Smooth muscle cell (in vitro differentiated cells): ENCODE results near the gene NPAS2. TPM values are rescaled to one million over a fixed set of nuclear protein-coding genes. Genes with fewer than 3 reads are reported as not detected.

Source experiments
- DNase-seq: peaks from one replicate; lab custom pipeline; 2025; ENCODE audit not compliant: unreplicated experiment; lab: John Stamatoyannopoulos, UW
- H2AFZ ChIP-seq: fragments of 200-600 bp; sonication (generic); 2 replicates; pipeline ENCODE4 v1.6.0; 2016; ENCODE audit warnings: antibody characterized with exemption, low read depth, mild to moderate bottlenecking
- H3F3A ChIP-seq: fragments of 200-600 bp; sonication (generic); 2 replicates; pipeline ENCODE4 v1.6.0; 2017; ENCODE audit warnings: antibody characterized with exemption, low read depth
- H3K27ac ChIP-seq: fragments of 200-600 bp; sonication (generic); 2 replicates; pipeline ENCODE4 v1.5.1; 2016; ENCODE audit warnings: low read depth, mild to moderate bottlenecking
- H3K27me3 ChIP-seq: fragments of 200-600 bp; sonication (generic); 2 replicates; pipeline ENCODE4 v1.6.1; 2016; ENCODE audit warnings: low read depth, mild to moderate bottlenecking
- H3K36me3 ChIP-seq: fragments of 200-600 bp; sonication (generic); 2 replicates; pipeline ENCODE4 v1.5.1; 2016; ENCODE audit warnings: low read depth
- H3K4me1 ChIP-seq: fragments of 200-600 bp; sonication (generic); 2 replicates; pipeline ENCODE4 v1.5.1; 2016; ENCODE audit warnings: low read depth
- H3K4me2 ChIP-seq: fragments of 200-600 bp; sonication (generic); 2 replicates; pipeline ENCODE4 v1.6.0; 2016; ENCODE audit warnings: mild to moderate bottlenecking
- H3K4me3 ChIP-seq: fragments of 200-600 bp; sonication (generic); 2 replicates; pipeline ENCODE4 v1.5.1; 2016; ENCODE audit warnings: mild to moderate bottlenecking
- H3K79me2 ChIP-seq: fragments of 200-600 bp; sonication (generic); 2 replicates; pipeline ENCODE4 v1.6.0; 2016; ENCODE audit warnings: low read depth, mild to moderate bottlenecking
- H3K9ac ChIP-seq: fragments of 200-600 bp; sonication (generic); 2 replicates; pipeline ENCODE4 v1.6.0; 2016; ENCODE audit warnings: low read depth
- H3K9me3 ChIP-seq: fragments of 200-600 bp; sonication (generic); replicated peaks from 2 replicates; pipeline ENCODE4 v1.5.1; 2016; ENCODE audit warnings: low read depth
- H4K20me1 ChIP-seq: fragments of 200-600 bp; sonication (generic); 2 replicates; pipeline ENCODE4 v1.6.0; 2016; ENCODE audit warnings: low read depth
- CTCF ChIP-seq: fragments of 200-600 bp; sonication (generic); IDR thresholded peaks from 2 replicates; pipeline ENCODE4 v1.5.1; 2017; ENCODE audit warnings: borderline replicate concordance, mild to moderate bottlenecking, antibody characterized with exemption; ENCODE audit not compliant: insufficient read depth, poor library complexity, severe bottlenecking
- WGBS: methylation state at CpG from one replicate; pipeline ENCODE4 v1.1.7; 2016; ENCODE audit warnings: low lambda C conversion rate; 5-methylcytosine and 5-hydroxymethylcytosine counted together
- polyA plus RNA-seq: library from polyadenylated mRNA; unstranded; fragments of >200 nt; fragmentation: Nextera tagmentation; extraction: Ambion mirVana; gene quantifications from 2 replicates; pipeline ENCODE4 v1.2.1, GENCODE V29; 2016
- total RNA-seq: library from RNA; depleted of rRNA; stranded (reverse); fragments of >200 nt; gene quantifications from 2 replicates; pipeline ENCODE4 v1.2.3, GENCODE V29; 2014

The NPAS2 gene
- total and polyA plus RNA-seq, 2 experiments from 2014 or later = 20.2 to 20.7 TPM

- H3K36me3 ChIP-seq = peaks cover 12% of the 10 kb centered on the region
- H3K79me2 ChIP-seq = peaks cover 48% of the 10 kb centered on the region
Observed at GRCh38 chr2:101003278-101003775, 183.4 kb downstream of the NPAS2 start.

GRCh38 chr2:101004620-101005325 is 184.8 kb downstream of the NPAS2 start:
- Histone ChIP-seq H3F3A (peaks cover 40% of the 10 kb centered on the region), H3K36me3 (peaks cover 12% of the 10 kb centered on the region), H4K20me1 (peaks cover 72% of the 10 kb centered on the region), H2AFZ (no peak overlapping the region), H3K9ac (no peak overlapping the region), H3K4me3 (no peak overlapping the region), H3K27me3 (no peaks in the 10 kb centered on the region), H3K79me2 (peaks cover 52% of the 10 kb centered on the region), H3K27ac (peak overlapping the region; percentile 91), H3K4me2 (peak overlapping the region; percentile 96), H3K4me1 (peaks cover 15% of the 10 kb centered on the region), H3K9me3 (no peaks in the 10 kb centered on the region)
- no peak for TF ChIP-seq CTCF
- no peak for DNase-seq
- 91% methylated on average over 12 of the region's 12 CpGs for WGBS

More at GRCh38 chr2:101003278-101003775, 183.4 kb downstream of the NPAS2 start:
- H2AFZ ChIP-seq = no peak overlapping the region
- peak overlapping the region; percentile 96 for H3K4me2 ChIP-seq
- H3K4me3 ChIP-seq = peak overlapping the region; percentile 92
- TF ChIP-seq CTCF = no peak
- DNase-seq = no peak
- peaks cover 15% of the 10 kb centered on the region for H3K4me1 ChIP-seq
- H3K9me3 ChIP-seq = no peaks in the 10 kb centered on the region
- peak overlapping the region; percentile 94 for H3K9ac ChIP-seq
- peaks cover 59% of the 10 kb centered on the region for H4K20me1 ChIP-seq
- WGBS = 7% methylated on average over 12 of the region's 12 CpGs
- peak overlapping the region; percentile 91 for H3K27ac ChIP-seq
- H3F3A ChIP-seq = peaks cover 34% of the 10 kb centered on the region
- no peaks in the 10 kb centered on the region for H3K27me3 ChIP-seq

GRCh38 chr2:101006065-101006715 is 186.3 kb downstream of the NPAS2 start:
- peaks cover 43% of the 10 kb centered on the region for H3F3A ChIP-seq
- no peak for TF ChIP-seq CTCF
- peak overlapping the region; percentile 42 for H3K27ac ChIP-seq
- H3K36me3 ChIP-seq = peaks cover 15% of the 10 kb centered on the region
- no peaks in the 10 kb centered on the region for H3K27me3 ChIP-seq
- 92% methylated on average over 4 of the region's 4 CpGs for WGBS
- H3K79me2 ChIP-seq = peaks cover 52% of the 10 kb centered on the region
- no peak overlapping the region for H3K4me2 ChIP-seq
- H3K9ac ChIP-seq = no peak overlapping the region
- H2AFZ ChIP-seq = no peak overlapping the region
- peaks cover 77% of the 10 kb centered on the region for H4K20me1 ChIP-seq
- H3K4me1 ChIP-seq = peaks cover 15% of the 10 kb centered on the region
- H3K9me3 ChIP-seq = no peaks in the 10 kb centered on the region
- DNase-seq = no peak
- no peak overlapping the region for H3K4me3 ChIP-seq
